Mesenchymal stem cell (in vitro differentiated cells and primary cell): ENCODE data around the gene SYTL3.
A peak's percentile ranks its signal among the peaks of the same experiment; 100 is the strongest.

Experiments used
- DNase-seq: peaks from one replicate; pipeline ENCODE4 v3.0.0-alpha.2; 2013
- H2AFZ ChIP-seq: one replicate; pipeline ENCODE4 v1.6.1; 2013; ENCODE audit warnings: low read depth, mild to moderate bottlenecking, control low read depth, inconsistent platforms, low read length, moderate library complexity
- H2AK5ac ChIP-seq: 2 replicates; pipeline ENCODE4 v1.6.1; 2013; ENCODE audit warnings: low read length, moderate library complexity, mild to moderate bottlenecking, inconsistent platforms; ENCODE audit not compliant: severe bottlenecking
- H2BK120ac ChIP-seq: one replicate; pipeline ENCODE4 v1.6.1; 2013; ENCODE audit warnings: low read depth, mild to moderate bottlenecking, inconsistent platforms, low read length, moderate library complexity
- H2BK12ac ChIP-seq, 2 experiments: one replicate each; pipeline ENCODE4 v1.6.1; 2013; ENCODE audit warnings: inconsistent platforms in 2 of 2, low read length in 2 of 2, mild to moderate bottlenecking in 2 of 2, moderate library complexity in 2 of 2, control low read depth in 1 of 2
- H2BK15ac ChIP-seq: one replicate; pipeline ENCODE4 v1.6.1; 2013; ENCODE audit warnings: mild to moderate bottlenecking, low read depth, inconsistent platforms; ENCODE audit not compliant: poor library complexity, severe bottlenecking
- H2BK5ac ChIP-seq: 2 replicates; pipeline ENCODE4 v1.6.1; 2013; ENCODE audit warnings: low read depth, mild to moderate bottlenecking, low read length, control low read depth, inconsistent platforms; ENCODE audit not compliant: poor library complexity, severe bottlenecking
- H3K14ac ChIP-seq, 2 experiments: one replicate each; pipeline ENCODE4 v1.6.1; 2013; ENCODE audit warnings: inconsistent platforms in 2 of 2, low read length in 2 of 2, control low read depth in 1 of 2, mild to moderate bottlenecking in 1 of 2, moderate library complexity in 1 of 2
- H3K18ac ChIP-seq, 2 experiments: one replicate each; pipeline ENCODE4 v1.6.1; 2013; ENCODE audit warnings: inconsistent platforms in 2 of 2, low read length in 2 of 2, control low read depth in 1 of 2, low read depth in 1 of 2, mild to moderate bottlenecking in 1 of 2
- H3K23ac ChIP-seq, 2 experiments: one replicate each; pipeline ENCODE4 v1.6.1; 2013; ENCODE audit warnings: inconsistent platforms in 2 of 2, low read length in 2 of 2, mild to moderate bottlenecking in 2 of 2, moderate library complexity in 2 of 2, control low read depth in 1 of 2
- H3K27ac ChIP-seq: 2 replicates; pipeline ENCODE4 v1.5.1; 2013; ENCODE audit warnings: mild to moderate bottlenecking, moderate library complexity, low read length, control low read depth, inconsistent platforms; ENCODE audit not compliant: poor library complexity, severe bottlenecking
- H3K27me3 ChIP-seq, 2 experiments: 2 replicates each; pipeline versions ENCODE4 v1.6.1 to v1.7.0; 2013; ENCODE audit warnings: low read length in 2 of 2, mild to moderate bottlenecking in 2 of 2, moderate library complexity in 2 of 2, control low read depth in 1 of 2, inconsistent platforms in 1 of 2; ENCODE audit not compliant: control insufficient read depth in 1 of 2, insufficient read depth in 1 of 2
- H3K36me3 ChIP-seq, 2 experiments: 2 replicates each; pipeline versions ENCODE4 v1.6.1 to v1.7.0; 2013; ENCODE audit warnings: low read length in 2 of 2, control low read depth in 1 of 2, inconsistent platforms in 1 of 2, low read depth in 1 of 2, mild to moderate bottlenecking in 1 of 2; ENCODE audit not compliant: insufficient read depth in 2 of 2, control insufficient read depth in 1 of 2
- H3K4ac ChIP-seq, 2 experiments: one replicate each; pipeline ENCODE4 v1.6.1; 2013; ENCODE audit warnings: inconsistent platforms in 2 of 2, low read length in 2 of 2, mild to moderate bottlenecking in 2 of 2, moderate library complexity in 2 of 2, control low read depth in 1 of 2, low read depth in 1 of 2
- H3K4me1 ChIP-seq: 2 replicates; pipeline ENCODE4 v1.6.1; 2013; ENCODE audit warnings: low read depth, low read length, control low read depth; ENCODE audit not compliant: control insufficient read depth, insufficient read depth
- H3K4me2 ChIP-seq: 2 replicates; pipeline ENCODE4 v1.6.1; 2013; ENCODE audit warnings: low read length, mild to moderate bottlenecking, inconsistent platforms; ENCODE audit not compliant: poor library complexity, severe bottlenecking
- H3K4me3 ChIP-seq, 2 experiments: 2 replicates each; pipeline versions ENCODE4 v1.5.1 to v1.7.0; 2013; ENCODE audit warnings: low read length in 2 of 2, mild to moderate bottlenecking in 2 of 2, control low read depth in 1 of 2, low read depth in 1 of 2; ENCODE audit not compliant: insufficient read depth in 1 of 2
- H3K79me1 ChIP-seq: replicated peaks from 2 replicates; pipeline ENCODE4 v1.6.1; 2013; ENCODE audit warnings: mild to moderate bottlenecking, control low read depth, low read length, inconsistent platforms; ENCODE audit not compliant: poor library complexity, severe bottlenecking
- H3K9ac ChIP-seq: 2 replicates; pipeline ENCODE4 v1.7.0; 2013; ENCODE audit warnings: mild to moderate bottlenecking, low read length, moderate library complexity
- H3K9me3 ChIP-seq: 2 replicates; pipeline ENCODE4 v1.7.0; 2013; ENCODE audit warnings: mild to moderate bottlenecking, low read length; ENCODE audit not compliant: control insufficient read depth
- H4K8ac ChIP-seq: one replicate; pipeline ENCODE4 v1.6.1; 2013; ENCODE audit warnings: inconsistent platforms, mild to moderate bottlenecking, low read length, moderate library complexity
- H4K91ac ChIP-seq: one replicate; pipeline ENCODE4 v1.6.1; 2013; ENCODE audit warnings: mild to moderate bottlenecking, low read length, inconsistent platforms
- WGBS: methylation state at CpG from one replicate; pipeline ENCODE4 v1.1.7; 2013; ENCODE audit warnings: mixed read lengths; 5-methylcytosine and 5-hydroxymethylcytosine counted together

SYTL3 gene

GRCh38 chr6:158770533-158771330, 120.9 kb downstream of the SYTL3 start:
- Histone ChIP-seq H3K18ac (no peak overlapping the region), H3K27ac (no peak overlapping the region), H2BK12ac (no peak overlapping the region), H4K91ac (no peak overlapping the region), H3K23ac (no peak overlapping the region), H3K36me3 (peaks cover 32 to 80% of the 10 kb centered on the region in 2 experiments), H3K4me2 (no peak overlapping the region), H2AFZ (no peak overlapping the region), H3K9me3 (no peaks in the 10 kb centered on the region), H3K14ac (no peak overlapping the region), H3K4me3 (no peak overlapping the region), H2BK15ac (no peak overlapping the region), H3K79me1 (peaks cover 41% of the 10 kb centered on the region), H3K9ac (no peak overlapping the region), H2BK120ac (no peak overlapping the region), H2BK5ac (no peak overlapping the region), H4K8ac (no peak overlapping the region), H3K4ac (no peak overlapping the region), H3K4me1 (peaks cover 15% of the 10 kb centered on the region), H2AK5ac (no peak overlapping the region), H3K27me3 (no peaks in the 10 kb centered on the region)
- 87% methylated on average over 18 of the region's 21 CpGs for WGBS
- no peak for DNase-seq

- Histone ChIP-seq H3K4me2 (no peak overlapping the region), H2BK12ac (no peak overlapping the region), H2BK120ac (no peak overlapping the region), H3K4ac (no peak overlapping the region), H3K9ac (no peak overlapping the region), H3K23ac (no peak overlapping the region), H3K27me3 (no peaks in the 10 kb centered on the region), H3K9me3 (no peaks in the 10 kb centered on the region), H2BK15ac (no peak overlapping the region), H3K14ac (no peak overlapping the region), H2BK5ac (no peak overlapping the region), H3K4me1 (peaks cover 15% of the 10 kb centered on the region), H4K91ac (no peak overlapping the region), H3K4me3 (no peak overlapping the region), H3K18ac (no peak overlapping the region), H4K8ac (no peak overlapping the region), H2AFZ (no peak overlapping the region), H3K79me1 (peaks cover 45% of the 10 kb centered on the region), H2AK5ac (no peak overlapping the region), H3K27ac (no peak overlapping the region), H3K36me3 (peaks cover 36 to 77% of the 10 kb centered on the region in 2 experiments)
- 96% methylated on average over 16 of the region's 16 CpGs for WGBS
- DNase-seq: no peak
Measured at GRCh38 chr6:158771399-158772152, 121.7 kb downstream of the SYTL3 start.

- Histone ChIP-seq H3K27me3 (no peaks in the 10 kb centered on the region), H3K27ac (no peak overlapping the region)
Measured at GRCh38 chr6:158772172-158772571, 122.3 kb downstream of the SYTL3 start.

GRCh38 chr6:158772851-158773371, 123.1 kb downstream of the SYTL3 start:
- Histone ChIP-seq H3K9ac (no peak overlapping the region), H2BK5ac (no peak overlapping the region), H3K4me2 (no peak overlapping the region), H3K79me1 (peaks cover 51% of the 10 kb centered on the region), H3K18ac (no peak overlapping the region), H3K36me3 (peaks cover 38 to 76% of the 10 kb centered on the region in 2 experiments), H3K27ac (peak overlapping the region; percentile 80), H4K8ac (no peak overlapping the region), H4K91ac (no peak overlapping the region), H2BK12ac (no peak overlapping the region), H3K4ac (no peak overlapping the region), H2BK15ac (no peak overlapping the region), H3K27me3 (no peaks in the 10 kb centered on the region), H3K14ac (no peak overlapping the region), H3K4me1 (peaks cover 15% of the 10 kb centered on the region), H2BK120ac (no peak overlapping the region), H2AK5ac (peak overlapping the region; percentile 45), H3K23ac (no peak overlapping the region), H3K4me3 (no peak overlapping the region), H2AFZ (no peak overlapping the region), H3K9me3 (no peaks in the 10 kb centered on the region)
- 77% methylated on average over 3 of the region's 6 CpGs for WGBS
- peak; percentile 9 for DNase-seq

More at GRCh38 chr6:158772172-158772571, 122.3 kb downstream of the SYTL3 start:
- Histone ChIP-seq H2AK5ac (no peak overlapping the region), H3K9me3 (no peaks in the 10 kb centered on the region), H2BK15ac (no peak overlapping the region), H2BK120ac (no peak overlapping the region), H3K4me2 (no peak overlapping the region), H3K23ac (no peak overlapping the region), H2BK12ac (no peak overlapping the region), H3K14ac (no peak overlapping the region), H2AFZ (no peak overlapping the region), H3K79me1 (peaks cover 47% of the 10 kb centered on the region), H4K91ac (no peak overlapping the region), H3K36me3 (peaks cover 38 to 77% of the 10 kb centered on the region in 2 experiments), H3K18ac (no peak overlapping the region), H3K4ac (no peak overlapping the region), H3K4me1 (peaks cover 15% of the 10 kb centered on the region), H2BK5ac (no peak overlapping the region), H3K4me3 (no peak overlapping the region), H3K9ac (no peak overlapping the region), H4K8ac (no peak overlapping the region)
- no peak for DNase-seq
- 97% methylated on average over 11 of the region's 11 CpGs for WGBS
